HFFc6 (cell line): ENCODE measurements around the gene NIPAL3. TPM values are rescaled to one million over a fixed set of nuclear protein-coding genes. Genes with fewer than 3 reads are reported as not detected.

Experiments used
- DNase-seq: peaks from one replicate; pipeline ENCODE4 v3.0.0-alpha.2; 2018
- H3K27ac Mint-ChIP-seq: 2 replicates; pipeline ENCODE4 v1.8.0; 2020; ENCODE audit warnings: mild to moderate bottlenecking, mixed read lengths
- H3K27me3 Mint-ChIP-seq: 2 replicates; pipeline ENCODE4 v1.8.0; 2021; ENCODE audit warnings: mild to moderate bottlenecking, moderate library complexity, mixed read lengths; ENCODE audit not compliant: insufficient read depth
- H3K36me3 Mint-ChIP-seq: 2 replicates; pipeline ENCODE4 v1.8.0; 2021; ENCODE audit warnings: low read depth, mixed read lengths
- H3K4me1 Mint-ChIP-seq: 2 replicates; pipeline ENCODE4 v1.8.0; 2020; ENCODE audit warnings: low read depth, mixed read lengths
- H3K4me3 Mint-ChIP-seq: 2 replicates; pipeline ENCODE4 v1.8.0; 2020; ENCODE audit warnings: mild to moderate bottlenecking, moderate library complexity, mixed read lengths
- H3K9me3 Mint-ChIP-seq: 2 replicates; pipeline ENCODE4 v1.8.0; 2020; ENCODE audit warnings: mild to moderate bottlenecking, mixed read lengths
- total RNA-seq, 6 experiments: library from RNA; stranded (reverse); fragmentation: NEBNext Ultra II Directional; extraction: Animal tissue kit (Norgen Biotek cat#: 25700); gene quantifications; 2 replicates in 1 of 6; 3 replicates in 5 of 6; pipeline ENCODE4 v1.2.3, GENCODE V29; 2021
- TF ChIP-seq, protein P1 (sequence below): fragments of 200-600 bp; sonication (generic); IDR thresholded peaks from 2 replicates; pipeline ENCODE4 v1.5.0; 2021; ENCODE audit warnings: antibody characterized with exemption, mild to moderate bottlenecking

The NIPAL3 gene
- total RNA-seq, 6 experiments from 2014 or later = 97.8 to 164 (median 107) TPM

GRCh38 chr1:24373710-24374109 lies 41.9 kb upstream of the NIPAL3 start:
- no peaks in the 10 kb centered on the region for H3K9me3 Mint-ChIP-seq
- H3K4me3 Mint-ChIP-seq = no peak overlapping the region
- peaks cover 3% of the 10 kb centered on the region for H3K27me3 Mint-ChIP-seq
- peaks cover 16% of the 10 kb centered on the region for H3K36me3 Mint-ChIP-seq
- DNase-seq = no peak
- TF ChIP-seq, protein P1, sequence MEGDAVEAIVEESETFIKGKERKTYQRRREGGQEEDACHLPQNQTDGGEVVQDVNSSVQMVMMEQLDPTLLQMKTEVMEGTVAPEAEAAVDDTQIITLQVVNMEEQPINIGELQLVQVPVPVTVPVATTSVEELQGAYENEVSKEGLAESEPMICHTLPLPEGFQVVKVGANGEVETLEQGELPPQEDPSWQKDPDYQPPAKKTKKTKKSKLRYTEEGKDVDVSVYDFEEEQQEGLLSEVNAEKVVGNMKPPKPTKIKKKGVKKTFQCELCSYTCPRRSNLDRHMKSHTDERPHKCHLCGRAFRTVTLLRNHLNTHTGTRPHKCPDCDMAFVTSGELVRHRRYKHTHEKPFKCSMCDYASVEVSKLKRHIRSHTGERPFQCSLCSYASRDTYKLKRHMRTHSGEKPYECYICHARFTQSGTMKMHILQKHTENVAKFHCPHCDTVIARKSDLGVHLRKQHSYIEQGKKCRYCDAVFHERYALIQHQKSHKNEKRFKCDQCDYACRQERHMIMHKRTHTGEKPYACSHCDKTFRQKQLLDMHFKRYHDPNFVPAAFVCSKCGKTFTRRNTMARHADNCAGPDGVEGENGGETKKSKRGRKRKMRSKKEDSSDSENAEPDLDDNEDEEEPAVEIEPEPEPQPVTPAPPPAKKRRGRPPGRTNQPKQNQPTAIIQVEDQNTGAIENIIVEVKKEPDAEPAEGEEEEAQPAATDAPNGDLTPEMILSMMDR = no peak
- H3K27ac Mint-ChIP-seq = no peak overlapping the region
- peaks cover 10% of the 10 kb centered on the region for H3K4me1 Mint-ChIP-seq

DNA sequence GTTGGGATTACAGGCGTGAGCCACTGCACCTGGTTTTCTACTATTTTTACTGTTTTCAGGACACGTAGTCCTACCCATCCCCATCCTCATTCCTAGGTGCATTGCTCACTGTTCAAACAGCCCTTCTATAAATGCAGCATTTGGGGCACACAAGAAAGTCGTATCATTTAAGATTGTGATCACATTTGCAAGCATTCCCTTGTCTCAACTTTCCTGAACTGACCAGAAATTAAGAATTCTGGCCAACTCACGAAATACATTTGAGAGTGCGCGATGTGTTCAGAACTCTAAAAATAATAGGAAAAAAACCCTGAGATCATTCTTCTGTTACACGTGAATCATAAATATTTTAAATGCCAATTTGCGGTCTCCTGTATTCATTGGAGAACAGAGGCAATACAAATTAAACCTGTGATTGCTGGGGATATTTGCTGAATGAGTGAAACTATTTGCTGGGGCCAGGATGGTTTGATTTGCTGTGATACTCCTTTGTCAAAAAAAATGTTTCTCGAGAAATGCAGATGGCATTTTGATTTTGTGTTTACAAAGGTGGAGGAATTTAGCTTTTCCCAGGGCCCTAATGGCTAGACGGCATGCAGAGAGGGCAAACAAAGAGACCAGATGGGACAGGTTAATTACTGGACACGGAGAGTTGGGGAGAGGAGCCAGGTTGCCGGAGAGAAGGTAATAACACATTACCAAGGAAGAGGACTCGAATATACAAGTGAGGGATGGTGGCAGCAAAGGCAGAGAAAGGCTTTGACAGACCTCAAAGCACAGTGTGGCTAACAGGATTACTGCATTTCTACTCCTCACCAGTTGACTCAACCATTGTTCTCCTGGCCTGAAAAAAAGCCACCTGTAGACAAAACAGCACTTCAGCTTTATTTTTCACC lies 40.5 kb upstream of the NIPAL3 start:
- no peak overlapping the region for H3K27ac Mint-ChIP-seq
- peaks cover 17% of the 10 kb centered on the region for H3K4me1 Mint-ChIP-seq
- peaks cover 26% of the 10 kb centered on the region for H3K36me3 Mint-ChIP-seq
- no peak for DNase-seq
- H3K4me3 Mint-ChIP-seq = no peak overlapping the region
- TF ChIP-seq, protein P1 = no peak
- no peaks in the 10 kb centered on the region for H3K9me3 Mint-ChIP-seq
- H3K27me3 Mint-ChIP-seq = peaks cover 3% of the 10 kb centered on the region

- TF ChIP-seq, protein P1 = no peak
- Mint-ChIP-seq H3K9me3 (no peaks in the 10 kb centered on the region), H3K27me3 (peaks cover 3% of the 10 kb centered on the region), H3K36me3 (peaks cover 36% of the 10 kb centered on the region), H3K4me1 (peaks cover 36% of the 10 kb centered on the region), H3K4me3 (no peak overlapping the region), H3K27ac (peak overlapping the region; percentile 40)
- peak; percentile 18 for DNase-seq
These were observed 35.8 kb upstream of the NIPAL3 start for GRCh38 chr1:24379733-24380315.

GRCh38 chr1:24380508-24380907 lies 35.1 kb upstream of the NIPAL3 start:
- H3K9me3 Mint-ChIP-seq = no peaks in the 10 kb centered on the region
- H3K4me1 Mint-ChIP-seq = peaks cover 36% of the 10 kb centered on the region

DNA sequence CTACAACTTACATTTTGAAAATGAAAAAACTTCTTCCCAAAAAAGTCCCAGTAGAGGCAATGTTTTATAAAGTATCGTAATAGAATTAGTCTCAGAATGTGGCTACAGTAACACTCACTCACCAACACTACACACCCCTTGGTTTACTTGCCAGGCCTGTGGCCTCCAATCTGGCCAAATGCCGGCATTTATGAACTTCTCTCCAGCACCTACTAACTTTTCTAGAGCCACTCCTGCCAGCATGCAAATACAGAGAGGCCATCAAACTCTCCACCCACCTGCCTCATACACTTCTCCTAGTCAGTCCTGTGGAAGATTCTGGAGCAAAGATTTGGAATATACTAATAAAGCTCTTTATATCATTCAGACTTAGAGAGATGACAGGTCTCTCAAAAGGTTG lies 34.3 kb upstream of the NIPAL3 start:
- Mint-ChIP-seq H3K36me3 (peaks cover 34% of the 10 kb centered on the region), H3K4me1 (peaks cover 44% of the 10 kb centered on the region), H3K27ac (no peak overlapping the region), H3K27me3 (peaks cover 3% of the 10 kb centered on the region), H3K9me3 (no peaks in the 10 kb centered on the region), H3K4me3 (no peak overlapping the region)
- DNase-seq = no peak
- TF ChIP-seq, protein P1 = no peak

More at GRCh38 chr1:24380508-24380907, 35.1 kb upstream of the NIPAL3 start:
- TF ChIP-seq, protein P1 = no peak
- Mint-ChIP-seq H3K4me3 (no peak overlapping the region), H3K27ac (no peak overlapping the region), H3K27me3 (peaks cover 3% of the 10 kb centered on the region), H3K36me3 (peaks cover 32% of the 10 kb centered on the region)
- no peak for DNase-seq
